ENCODE measurements around the gene TUBGCP6.

The TUBGCP6 gene

GRCh38 chr22:50268655-50269113, 23.9 kb upstream of the TUBGCP6 start:
- no peak for DNase-seq
- Histone ChIP-seq H3K4me1 (ENCODE audit: control insufficient read depth in 1 of 2, insufficient read depth in 2 of 2, low read length in 2 of 2) (peaks cover 6 to 9% of the 10 kb centered on the region in 2 experiments), H4K8ac (ENCODE audit: low read depth, low read length) (no peak overlapping the region), H3K36me3 (ENCODE audit: control insufficient read depth in 1 of 2, insufficient read depth in 2 of 2, low read length in 2 of 2) (peaks cover 0 to 2% of the 10 kb centered on the region in 2 experiments), H2AK5ac (ENCODE audit: low read length) (no peak overlapping the region), H3K4ac (ENCODE audit: low read depth, low read length) (no peak overlapping the region), H3K79me2 (ENCODE audit: control insufficient read depth, insufficient read depth, low read length, poor library complexity) (no peaks in the 10 kb centered on the region), H3K27ac (ENCODE audit: low read depth, low read length) (no peak overlapping the region), H3K9ac (ENCODE audit: low read length) (no peak overlapping the region), H3K79me1 (ENCODE audit: low read length) (no peaks in the 10 kb centered on the region), H3K18ac (ENCODE audit: low read length) (no peak overlapping the region), H3K23ac (ENCODE audit: low read length) (no peak overlapping the region), H3K9me3 (ENCODE audit: insufficient read depth, low read depth, low read length) (peaks cover 16% of the 10 kb centered on the region), H4K91ac (ENCODE audit: low read depth, low read length) (no peak overlapping the region), H2AFZ (ENCODE audit: insufficient read depth, low read length, poor library complexity) (no peak overlapping the region), H4K12ac (ENCODE audit: low read depth, low read length) (no peak overlapping the region), H2BK120ac (ENCODE audit: insufficient read depth, low read length, poor library complexity) (no peak overlapping the region), H3K14ac (ENCODE audit: low read length) (no peak overlapping the region), H2BK12ac (ENCODE audit: low read length) (no peak overlapping the region), H3K4me3 (ENCODE audit: low read depth, low read length) (no peak overlapping the region), H3K4me2 (ENCODE audit: low read length) (no peak overlapping the region), H3K27me3 (ENCODE audit: insufficient read depth, low read length) (peaks cover 36% of the 10 kb centered on the region), H2BK5ac (ENCODE audit: low read depth, low read length, poor library complexity) (no peak overlapping the region)
- no CpG with 5 or more reads among the region's 9 CpGs for WGBS (ENCODE audit: extremely low coverage, insufficient coverage, insufficient read length)

- no CpG with 5 or more reads among the region's 75 CpGs for WGBS (ENCODE audit: extremely low coverage, insufficient coverage, insufficient read length)
- Histone ChIP-seq H3K4me2 (ENCODE audit: low read length) (no peak overlapping the region), H3K27me3 (ENCODE audit: insufficient read depth, low read length) (peaks cover 36% of the 10 kb centered on the region), H3K27ac (ENCODE audit: low read depth, low read length) (no peak overlapping the region), H3K79me2 (ENCODE audit: control insufficient read depth, insufficient read depth, low read length, poor library complexity) (no peaks in the 10 kb centered on the region), H3K36me3 (ENCODE audit: control insufficient read depth in 1 of 2, insufficient read depth in 2 of 2, low read length in 2 of 2) (peaks cover 0 to under 1% of the 10 kb centered on the region in 2 experiments), H3K4me1 (ENCODE audit: control insufficient read depth in 1 of 2, insufficient read depth in 2 of 2, low read length in 2 of 2) (peaks cover 6 to 9% of the 10 kb centered on the region in 2 experiments), H4K8ac (ENCODE audit: low read depth, low read length) (no peak overlapping the region), H3K4me3 (ENCODE audit: low read depth, low read length) (no peak overlapping the region), H3K23ac (ENCODE audit: low read length) (no peak overlapping the region), H2AFZ (ENCODE audit: insufficient read depth, low read length, poor library complexity) (no peak overlapping the region), H3K79me1 (ENCODE audit: low read length) (no peaks in the 10 kb centered on the region), H3K14ac (ENCODE audit: low read length) (no peak overlapping the region), H4K12ac (ENCODE audit: low read depth, low read length) (no peak overlapping the region), H2AK5ac (ENCODE audit: low read length) (no peak overlapping the region), H3K4ac (ENCODE audit: low read depth, low read length) (no peak overlapping the region), H2BK12ac (ENCODE audit: low read length) (no peak overlapping the region), H2BK120ac (ENCODE audit: insufficient read depth, low read length, poor library complexity) (no peak overlapping the region), H3K9ac (ENCODE audit: low read length) (no peak overlapping the region), H4K91ac (ENCODE audit: low read depth, low read length) (no peak overlapping the region), H3K18ac (ENCODE audit: low read length) (no peak overlapping the region), H2BK5ac (ENCODE audit: low read depth, low read length, poor library complexity) (no peak overlapping the region), H3K9me3 (ENCODE audit: insufficient read depth, low read depth, low read length) (peaks cover 16% of the 10 kb centered on the region)
- peak in 1 of 2 donors; percentile 61 for DNase-seq
Observed at GRCh38 chr22:50267591-50268390, 23.0 kb upstream of the TUBGCP6 start.

GRCh38 chr22:50266994-50267393, 22.2 kb upstream of the TUBGCP6 start:
- Histone ChIP-seq H2AK5ac (ENCODE audit: low read length) (no peak overlapping the region), H3K9ac (ENCODE audit: low read length) (no peak overlapping the region), H3K4me2 (ENCODE audit: low read length) (no peak overlapping the region), H2BK120ac (ENCODE audit: insufficient read depth, low read length, poor library complexity) (no peak overlapping the region), H3K4me3 (ENCODE audit: low read depth, low read length) (no peak overlapping the region), H4K8ac (ENCODE audit: low read depth, low read length) (no peak overlapping the region), H3K79me2 (ENCODE audit: control insufficient read depth, insufficient read depth, low read length, poor library complexity) (no peaks in the 10 kb centered on the region), H3K14ac (ENCODE audit: low read length) (no peak overlapping the region), H3K36me3 (ENCODE audit: control insufficient read depth in 1 of 2, insufficient read depth in 2 of 2, low read length in 2 of 2) (no peaks in the 10 kb centered on the region), H3K27me3 (ENCODE audit: insufficient read depth, low read length) (peaks cover 34% of the 10 kb centered on the region), H3K79me1 (ENCODE audit: low read length) (no peaks in the 10 kb centered on the region), H4K12ac (ENCODE audit: low read depth, low read length) (no peak overlapping the region), H3K18ac (ENCODE audit: low read length) (no peak overlapping the region), H4K91ac (ENCODE audit: low read depth, low read length) (no peak overlapping the region), H3K9me3 (ENCODE audit: insufficient read depth, low read depth, low read length) (peaks cover 16% of the 10 kb centered on the region), H3K27ac (ENCODE audit: low read depth, low read length) (no peak overlapping the region), H2AFZ (ENCODE audit: insufficient read depth, low read length, poor library complexity) (no peak overlapping the region), H2BK12ac (ENCODE audit: low read length) (no peak overlapping the region), H3K23ac (ENCODE audit: low read length) (no peak overlapping the region), H3K4ac (ENCODE audit: low read depth, low read length) (no peak overlapping the region), H3K4me1 (ENCODE audit: control insufficient read depth in 1 of 2, insufficient read depth in 2 of 2, low read length in 2 of 2) (peaks cover 6 to 11% of the 10 kb centered on the region in 2 experiments), H2BK5ac (ENCODE audit: low read depth, low read length, poor library complexity) (no peak overlapping the region)
- no peak for DNase-seq
- no CpG with 5 or more reads among the region's 37 CpGs for WGBS (ENCODE audit: extremely low coverage, insufficient coverage, insufficient read length)

- no CpG with 5 or more reads among the region's 15 CpGs for whole genome bisulfite sequencing (ENCODE audit: extremely low coverage, insufficient coverage, insufficient read length)
- no peaks in the 10 kb centered on the region for H3K79me1 ChIP-seq (ENCODE audit: low read length)
- H3K79me2 ChIP-seq (ENCODE audit: control insufficient read depth, insufficient read depth, low read length, poor library complexity), result no peaks in the 10 kb centered on the region
- peaks cover 2 to 9% of the 10 kb centered on the region in 2 experiments for H3K4me1 ChIP-seq (ENCODE audit: control insufficient read depth in 1 of 2, insufficient read depth in 2 of 2, low read length in 2 of 2)
- no peak overlapping the region for H2AK5ac ChIP-seq (ENCODE audit: low read length)
- peaks cover 14% of the 10 kb centered on the region for H3K9me3 ChIP-seq (ENCODE audit: insufficient read depth, low read depth, low read length)
- H3K18ac ChIP-seq (ENCODE audit: low read length), result no peak overlapping the region
- no peak overlapping the region for H3K4me2 ChIP-seq (ENCODE audit: low read length)
- no peak overlapping the region for H4K12ac ChIP-seq (ENCODE audit: low read depth, low read length)
- no peak overlapping the region for H4K8ac ChIP-seq (ENCODE audit: low read depth, low read length)
- H3K4me3 ChIP-seq (ENCODE audit: low read depth, low read length), result no peak overlapping the region
- H2BK5ac ChIP-seq (ENCODE audit: low read depth, low read length, poor library complexity), result no peak overlapping the region
- no peak overlapping the region for H4K91ac ChIP-seq (ENCODE audit: low read depth, low read length)
- H3K27me3 ChIP-seq (ENCODE audit: insufficient read depth, low read length), result peaks cover 29% of the 10 kb centered on the region
- no peak overlapping the region for H3K23ac ChIP-seq (ENCODE audit: low read length)
- no peaks in the 10 kb centered on the region for H3K36me3 ChIP-seq (ENCODE audit: control insufficient read depth in 1 of 2, insufficient read depth in 2 of 2, low read length in 2 of 2)
- H2BK12ac ChIP-seq (ENCODE audit: low read length), result no peak overlapping the region
- H3K4ac ChIP-seq (ENCODE audit: low read depth, low read length), result no peak overlapping the region
- no peak overlapping the region for H3K27ac ChIP-seq (ENCODE audit: low read depth, low read length)
- H3K14ac ChIP-seq (ENCODE audit: low read length), result no peak overlapping the region
- H3K9ac ChIP-seq (ENCODE audit: low read length), result no peak overlapping the region
- H2BK120ac ChIP-seq (ENCODE audit: insufficient read depth, low read length, poor library complexity), result no peak overlapping the region
- H2AFZ ChIP-seq (ENCODE audit: insufficient read depth, low read length, poor library complexity), result no peak overlapping the region
- DNase-seq, result no peak
Observed at GRCh38 chr22:50264946-50265669, 20.3 kb upstream of the TUBGCP6 start.
